ENCODE data around the gene GPX1. TPM values are rescaled to one million over a fixed set of nuclear protein-coding genes. Genes with fewer than 3 reads are reported as not detected.

Gene GPX1
- total and polyA plus RNA-seq, 10 of the 15 experiments (the other 5 are each of a cell fraction or from before 2014, with no cell fraction given), result 32.0 to 1,121 (median 400) TPM

DNA sequence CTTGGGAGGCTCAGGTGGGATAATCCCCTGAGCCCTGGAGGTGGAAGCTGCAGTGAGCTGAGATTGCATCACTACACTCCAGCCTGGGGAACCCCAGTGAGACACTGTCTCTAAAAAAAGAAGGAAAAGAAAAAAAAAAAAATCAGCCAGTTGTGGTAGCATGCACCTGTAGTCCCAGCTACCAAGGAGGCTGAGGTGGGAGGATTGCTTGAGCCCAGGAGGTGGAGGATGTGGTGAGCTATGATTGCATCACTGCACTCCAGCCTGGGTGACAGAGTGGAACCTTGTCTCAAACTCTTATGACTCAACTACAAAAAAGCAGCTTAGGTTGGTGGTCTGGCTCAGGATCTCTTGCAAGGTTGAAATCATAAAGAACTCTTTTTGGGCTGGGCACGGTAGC is 19.3 kb upstream of the GPX1 start (continued):
- no peak for TF ChIP-seq SREBF1 (IDR thresholded peaks at IDR 0.05; ENCODE audit: low read length)
- TF ChIP-seq, protein P1, sequence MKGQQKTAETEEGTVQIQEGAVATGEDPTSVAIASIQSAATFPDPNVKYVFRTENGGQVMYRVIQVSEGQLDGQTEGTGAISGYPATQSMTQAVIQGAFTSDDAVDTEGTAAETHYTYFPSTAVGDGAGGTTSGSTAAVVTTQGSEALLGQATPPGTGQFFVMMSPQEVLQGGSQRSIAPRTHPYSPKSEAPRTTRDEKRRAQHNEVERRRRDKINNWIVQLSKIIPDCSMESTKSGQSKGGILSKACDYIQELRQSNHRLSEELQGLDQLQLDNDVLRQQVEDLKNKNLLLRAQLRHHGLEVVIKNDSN (IDR thresholded peaks at IDR 0.05; ENCODE audit: borderline replicate concordance, extremely low read length, insufficient read depth, low read depth, low read length), result no peak
- no peak for TF ChIP-seq RELA (IDR thresholded peaks at IDR 0.05; ENCODE audit: borderline replicate concordance, partially characterized antibody)
- TF ChIP-seq, protein P2, sequence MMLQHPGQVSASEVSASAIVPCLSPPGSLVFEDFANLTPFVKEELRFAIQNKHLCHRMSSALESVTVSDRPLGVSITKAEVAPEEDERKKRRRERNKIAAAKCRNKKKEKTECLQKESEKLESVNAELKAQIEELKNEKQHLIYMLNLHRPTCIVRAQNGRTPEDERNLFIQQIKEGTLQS (IDR thresholded peaks at IDR 0.05; ENCODE audit: borderline replicate concordance, extremely low read depth, low read depth, low read length), result no peak
- TF ChIP-seq, protein P3, sequence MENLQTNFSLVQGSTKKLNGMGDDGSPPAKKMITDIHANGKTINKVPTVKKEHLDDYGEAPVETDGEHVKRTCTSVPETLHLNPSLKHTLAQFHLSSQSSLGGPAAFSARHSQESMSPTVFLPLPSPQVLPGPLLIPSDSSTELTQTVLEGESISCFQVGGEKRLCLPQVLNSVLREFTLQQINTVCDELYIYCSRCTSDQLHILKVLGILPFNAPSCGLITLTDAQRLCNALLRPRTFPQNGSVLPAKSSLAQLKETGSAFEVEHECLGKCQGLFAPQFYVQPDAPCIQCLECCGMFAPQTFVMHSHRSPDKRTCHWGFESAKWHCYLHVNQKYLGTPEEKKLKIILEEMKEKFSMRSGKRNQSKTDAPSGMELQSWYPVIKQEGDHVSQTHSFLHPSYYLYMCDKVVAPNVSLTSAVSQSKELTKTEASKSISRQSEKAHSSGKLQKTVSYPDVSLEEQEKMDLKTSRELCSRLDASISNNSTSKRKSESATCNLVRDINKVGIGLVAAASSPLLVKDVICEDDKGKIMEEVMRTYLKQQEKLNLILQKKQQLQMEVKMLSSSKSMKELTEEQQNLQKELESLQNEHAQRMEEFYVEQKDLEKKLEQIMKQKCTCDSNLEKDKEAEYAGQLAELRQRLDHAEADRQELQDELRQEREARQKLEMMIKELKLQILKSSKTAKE (IDR thresholded peaks at IDR 0.05; ENCODE audit: low read depth, poor library complexity, severe bottlenecking), result no peak
- TF ChIP-seq JUNB (IDR thresholded peaks at IDR 0.05), result peak; percentile 36
- TF ChIP-seq BMI1 (IDR thresholded peaks at IDR 0.05; ENCODE audit: borderline replicate concordance), result no peak
- no peak for TF ChIP-seq MEF2B (IDR thresholded peaks at IDR 0.05; ENCODE audit: partially characterized antibody, poor library complexity, severe bottlenecking)
- TF ChIP-seq, protein P4, sequence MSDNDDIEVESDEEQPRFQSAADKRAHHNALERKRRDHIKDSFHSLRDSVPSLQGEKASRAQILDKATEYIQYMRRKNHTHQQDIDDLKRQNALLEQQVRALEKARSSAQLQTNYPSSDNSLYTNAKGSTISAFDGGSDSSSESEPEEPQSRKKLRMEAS (IDR thresholded peaks at IDR 0.05; ENCODE audit: low read depth, low read length), result no peak
- no peak for TF ChIP-seq YY1 (IDR thresholded peaks at IDR 0.05; ENCODE audit: low read depth, low read length)
- TF ChIP-seq ZSCAN29 (IDR thresholded peaks at IDR 0.05), result no peak
- TF ChIP-seq ZBED1 (IDR thresholded peaks at IDR 0.05; ENCODE audit: borderline replicate concordance), result no peak
- TF ChIP-seq MYC (IDR thresholded peaks at IDR 0.05; ENCODE audit: insufficient read depth, insufficient read length, insufficient replicate concordance, low read length, severe bottlenecking), result no peak
- TF ChIP-seq, protein P5, sequence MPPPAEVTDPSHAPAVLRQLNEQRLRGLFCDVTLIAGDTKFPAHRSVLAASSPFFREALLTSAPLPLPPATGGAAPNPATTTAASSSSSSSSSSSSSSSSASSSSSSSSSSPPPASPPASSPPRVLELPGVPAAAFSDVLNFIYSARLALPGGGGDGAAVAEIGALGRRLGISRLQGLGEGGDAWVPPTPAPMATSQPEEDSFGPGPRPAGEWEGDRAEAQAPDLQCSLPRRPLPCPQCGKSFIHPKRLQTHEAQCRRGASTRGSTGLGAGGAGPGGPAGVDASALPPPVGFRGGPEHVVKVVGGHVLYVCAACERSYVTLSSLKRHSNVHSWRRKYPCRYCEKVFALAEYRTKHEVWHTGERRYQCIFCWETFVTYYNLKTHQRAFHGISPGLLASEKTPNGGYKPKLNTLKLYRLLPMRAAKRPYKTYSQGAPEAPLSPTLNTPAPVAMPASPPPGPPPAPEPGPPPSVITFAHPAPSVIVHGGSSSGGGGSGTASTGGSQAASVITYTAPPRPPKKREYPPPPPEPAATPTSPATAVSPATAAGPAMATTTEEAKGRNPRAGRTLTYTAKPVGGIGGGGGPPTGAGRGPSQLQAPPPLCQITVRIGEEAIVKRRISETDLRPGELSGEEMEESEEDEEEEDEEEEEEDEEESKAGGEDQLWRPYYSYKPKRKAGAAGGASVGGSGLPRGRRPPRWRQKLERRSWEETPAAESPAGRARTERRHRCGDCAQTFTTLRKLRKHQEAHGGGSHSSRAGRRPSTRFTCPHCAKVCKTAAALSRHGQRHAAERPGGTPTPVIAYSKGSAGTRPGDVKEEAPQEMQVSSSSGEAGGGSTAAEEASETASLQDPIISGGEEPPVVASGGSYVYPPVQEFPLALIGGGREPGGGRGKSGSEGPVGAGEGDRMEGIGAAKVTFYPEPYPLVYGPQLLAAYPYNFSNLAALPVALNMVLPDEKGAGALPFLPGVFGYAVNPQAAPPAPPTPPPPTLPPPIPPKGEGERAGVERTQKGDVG (CRISPR knock-in tag; IDR thresholded peaks at IDR 0.05), result no peak
- no peak for TF ChIP-seq LARP7 (IDR thresholded peaks at IDR 0.05)
- TF ChIP-seq PML (IDR thresholded peaks at IDR 0.05; ENCODE audit: low read length), result no peak
- TF ChIP-seq, protein P6, sequence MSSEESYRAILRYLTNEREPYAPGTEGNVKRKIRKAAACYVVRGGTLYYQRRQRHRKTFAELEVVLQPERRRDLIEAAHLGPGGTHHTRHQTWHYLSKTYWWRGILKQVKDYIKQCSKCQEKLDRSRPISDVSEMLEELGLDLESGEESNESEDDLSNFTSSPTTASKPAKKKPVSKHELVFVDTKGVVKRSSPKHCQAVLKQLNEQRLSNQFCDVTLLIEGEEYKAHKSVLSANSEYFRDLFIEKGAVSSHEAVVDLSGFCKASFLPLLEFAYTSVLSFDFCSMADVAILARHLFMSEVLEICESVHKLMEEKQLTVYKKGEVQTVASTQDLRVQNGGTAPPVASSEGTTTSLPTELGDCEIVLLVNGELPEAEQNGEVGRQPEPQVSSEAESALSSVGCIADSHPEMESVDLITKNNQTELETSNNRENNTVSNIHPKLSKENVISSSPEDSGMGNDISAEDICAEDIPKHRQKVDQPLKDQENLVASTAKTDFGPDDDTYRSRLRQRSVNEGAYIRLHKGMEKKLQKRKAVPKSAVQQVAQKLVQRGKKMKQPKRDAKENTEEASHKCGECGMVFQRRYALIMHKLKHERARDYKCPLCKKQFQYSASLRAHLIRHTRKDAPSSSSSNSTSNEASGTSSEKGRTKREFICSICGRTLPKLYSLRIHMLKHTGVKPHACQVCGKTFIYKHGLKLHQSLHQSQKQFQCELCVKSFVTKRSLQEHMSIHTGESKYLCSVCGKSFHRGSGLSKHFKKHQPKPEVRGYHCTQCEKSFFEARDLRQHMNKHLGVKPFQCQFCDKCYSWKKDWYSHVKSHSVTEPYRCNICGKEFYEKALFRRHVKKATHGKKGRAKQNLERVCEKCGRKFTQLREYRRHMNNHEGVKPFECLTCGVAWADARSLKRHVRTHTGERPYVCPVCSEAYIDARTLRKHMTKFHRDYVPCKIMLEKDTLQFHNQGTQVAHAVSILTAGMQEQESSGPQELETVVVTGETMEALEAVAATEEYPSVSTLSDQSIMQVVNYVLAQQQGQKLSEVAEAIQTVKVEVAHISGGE (CRISPR knock-in tag; IDR thresholded peaks at IDR 0.05), result no peak
- TF ChIP-seq IKZF1 (conservative IDR thresholded peaks at IDR 0.05), result no peak
- TF ChIP-seq CBFB (IDR thresholded peaks at IDR 0.05; ENCODE audit: low read depth), result peak; percentile 52; the same call in 1 of the 2 replicates
- peak in 1 of 2 experiments; percentile 50; a peak in 1 of 4 replicates for TF ChIP-seq CEBPB (IDR thresholded peaks at IDR 0.05; ENCODE audit: borderline replicate concordance in 1 of 2, low read depth in 2 of 2, low read length in 2 of 2)
- peak; percentile 80 for TF ChIP-seq RUNX3 (IDR thresholded peaks at IDR 0.05; ENCODE audit: low read length)

Measured in GM12878 (cell line).